ENCODE data around the gene UBE3C. TPM values are rescaled to one million over a fixed set of nuclear protein-coding genes. Genes with fewer than 3 reads are reported as not detected.
"Not testable (repeated sequence)": the region's sequence is repeated elsewhere in the genome, so short reads cannot be mapped to it uniquely, and the experiment has no call there.

UBE3C gene
- total and polyA plus RNA-seq, 10 donors, result 9.7 to 81.6 (median 59.1) TPM

DNA sequence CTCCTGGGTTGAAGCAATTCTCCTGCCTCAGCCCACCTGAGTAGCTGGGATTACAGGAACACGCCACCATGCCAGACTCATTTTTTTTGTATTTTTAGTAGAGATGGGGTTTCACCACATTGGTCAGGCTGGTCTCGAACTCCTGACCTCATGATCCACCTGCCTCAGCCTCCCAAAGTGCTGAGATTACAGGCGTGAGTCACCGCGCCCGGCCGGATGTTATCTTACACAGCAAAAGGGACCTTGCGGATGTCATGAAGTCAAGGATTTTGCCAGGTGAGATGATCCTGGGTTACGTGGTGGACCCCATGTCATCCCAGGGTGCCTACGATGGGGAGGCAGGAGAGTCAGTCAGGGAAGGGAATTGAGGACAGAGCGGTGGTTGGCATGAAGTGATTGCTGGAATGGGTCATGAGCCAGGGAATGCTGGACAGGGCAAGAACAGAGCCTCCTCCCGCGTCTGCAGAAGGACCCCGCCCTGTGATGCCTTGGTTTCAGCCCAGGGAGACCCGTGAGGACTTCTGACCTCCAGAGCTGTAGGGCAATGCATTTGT lies 8.7 kb upstream of the UBE3C start:
- 83 to 89% (median 84%) methylated on average over 15 of the region's 15 CpGs for WGBS, 5 donors
- H3K36me3 ChIP-seq, result no peaks in the 10 kb centered on the region
- H3K9me3 ChIP-seq, result no peaks in the 10 kb centered on the region
- H3K4me3 ChIP-seq, result no peak overlapping the region
- intact Hi-C loops (cut with DNase I; ENCODE audit: low total_unique reads), result no loop called here
- H3K4me1 ChIP-seq, result no peaks in the 10 kb centered on the region
- TF ChIP-seq POLR2A (IDR thresholded peaks at IDR 0.05) (no peak), POLR2AphosphoS5 (IDR thresholded peaks at IDR 0.05) (no peak)
- TF ChIP-seq, protein P1, sequence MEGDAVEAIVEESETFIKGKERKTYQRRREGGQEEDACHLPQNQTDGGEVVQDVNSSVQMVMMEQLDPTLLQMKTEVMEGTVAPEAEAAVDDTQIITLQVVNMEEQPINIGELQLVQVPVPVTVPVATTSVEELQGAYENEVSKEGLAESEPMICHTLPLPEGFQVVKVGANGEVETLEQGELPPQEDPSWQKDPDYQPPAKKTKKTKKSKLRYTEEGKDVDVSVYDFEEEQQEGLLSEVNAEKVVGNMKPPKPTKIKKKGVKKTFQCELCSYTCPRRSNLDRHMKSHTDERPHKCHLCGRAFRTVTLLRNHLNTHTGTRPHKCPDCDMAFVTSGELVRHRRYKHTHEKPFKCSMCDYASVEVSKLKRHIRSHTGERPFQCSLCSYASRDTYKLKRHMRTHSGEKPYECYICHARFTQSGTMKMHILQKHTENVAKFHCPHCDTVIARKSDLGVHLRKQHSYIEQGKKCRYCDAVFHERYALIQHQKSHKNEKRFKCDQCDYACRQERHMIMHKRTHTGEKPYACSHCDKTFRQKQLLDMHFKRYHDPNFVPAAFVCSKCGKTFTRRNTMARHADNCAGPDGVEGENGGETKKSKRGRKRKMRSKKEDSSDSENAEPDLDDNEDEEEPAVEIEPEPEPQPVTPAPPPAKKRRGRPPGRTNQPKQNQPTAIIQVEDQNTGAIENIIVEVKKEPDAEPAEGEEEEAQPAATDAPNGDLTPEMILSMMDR (IDR thresholded peaks at IDR 0.05 in 8 of 11, conservative IDR thresholded peaks at IDR 0.05 in 3 of 11), result no peak
- no peak overlapping the region for H3K27ac ChIP-seq
- DNase-seq, result no peak
- peaks cover 0 to 28% (median 0%) of the 10 kb centered on the region in 7 donors for H3K27me3 ChIP-seq (replicated peaks in 1 of 7)

DNA sequence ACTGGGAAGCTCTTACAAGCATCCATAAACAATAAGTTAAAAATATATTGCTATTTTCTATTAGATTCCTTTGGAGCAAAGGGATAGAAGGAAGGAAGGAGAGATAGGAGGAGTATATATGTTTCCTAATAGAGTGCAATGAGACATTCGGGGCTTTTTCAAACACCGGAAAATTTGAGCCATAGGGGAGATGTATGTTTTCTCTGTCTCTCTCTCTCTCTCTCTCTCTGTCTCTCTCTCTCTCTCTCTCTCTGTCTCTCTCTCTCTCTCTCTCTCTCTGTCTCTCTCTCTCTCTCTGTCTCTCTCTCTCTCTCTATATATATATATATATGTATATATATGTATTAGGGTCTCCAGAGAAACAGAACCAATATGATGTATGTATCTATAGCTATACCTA lies 7.9 kb upstream of the UBE3C start:
- peaks cover 0 to 28% (median 0%) of the 10 kb centered on the region in 7 donors for H3K27me3 ChIP-seq (replicated peaks in 1 of 7)
- 79 to 86% (median 84%) methylated on average over 2 of the region's 2 CpGs for WGBS, 5 donors
- DNase-seq; H3K4me1 ChIP-seq; H3K27ac ChIP-seq; H3K36me3 ChIP-seq; H3K4me3 ChIP-seq; intact Hi-C loops (cut with DNase I; ENCODE audit: low total_unique reads); H3K9me3 ChIP-seq: not testable (repeated sequence)

DNA sequence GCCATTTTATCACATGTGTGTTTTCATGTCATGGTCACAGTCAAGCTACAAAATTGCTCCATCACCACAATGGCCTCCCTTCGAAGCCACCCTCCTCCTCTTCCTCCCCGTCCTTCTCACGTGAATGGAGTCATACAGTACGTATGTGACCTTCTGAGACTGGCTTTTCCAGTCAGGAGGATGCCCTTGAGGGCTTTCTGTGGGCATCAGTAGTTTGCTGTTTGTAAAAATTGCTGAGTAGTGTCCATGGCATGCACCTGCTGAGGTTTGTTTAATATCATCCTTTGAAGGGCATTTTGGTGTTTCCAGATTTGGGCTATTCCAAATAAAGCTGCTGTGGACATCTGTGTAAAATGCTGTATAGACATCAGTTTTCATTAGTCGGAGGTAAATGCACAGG lies 5.9 kb upstream of the UBE3C start:
- intact Hi-C loops (cut with DNase I; ENCODE audit: low total_unique reads), result no loop called here
- Histone ChIP-seq H3K27ac (no peak overlapping the region), H3K36me3 (no peaks in the 10 kb centered on the region), H3K4me1 (peaks cover 0 to 11% (median 2%) of the 10 kb centered on the region in 6 donors), H3K27me3 (replicated peaks in 1 of 7) (peaks cover 0 to 28% (median 0%) of the 10 kb centered on the region in 7 donors), H3K9me3 (no peaks in the 10 kb centered on the region), H3K4me3 (no peak overlapping the region)
- DNase-seq, result no peak
- no peak for TF ChIP-seq POLR2A (IDR thresholded peaks at IDR 0.05)
- TF ChIP-seq, protein P1 (IDR thresholded peaks at IDR 0.05 in 8 of 11, conservative IDR thresholded peaks at IDR 0.05 in 3 of 11), result no peak
- TF ChIP-seq POLR2AphosphoS5 (IDR thresholded peaks at IDR 0.05), result no peak
- WGBS, 5 donors, result 71 to 88% (median 82%) methylated on average over 5 of the region's 5 CpGs

DNA sequence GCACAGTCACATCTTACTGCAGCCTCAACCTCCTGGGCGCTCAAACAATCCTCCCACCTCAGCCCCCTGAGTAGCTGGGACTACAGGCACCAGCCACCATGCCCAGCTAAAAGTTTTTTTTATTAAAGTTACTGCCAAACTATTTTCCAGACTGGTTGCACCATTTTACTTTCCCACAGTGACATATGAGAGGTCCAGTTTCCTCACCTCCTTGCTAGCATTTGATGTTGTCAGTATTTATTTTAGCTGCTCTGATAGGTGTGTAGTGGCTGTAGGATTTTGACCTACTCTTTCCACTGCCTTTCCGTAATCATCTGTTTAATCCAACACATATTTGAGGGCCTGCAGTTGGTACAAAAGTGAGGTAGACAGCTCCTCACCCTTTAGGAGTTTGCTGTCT lies 5.4 kb upstream of the UBE3C start:
- peaks cover 0 to 16% (median 6%) of the 10 kb centered on the region in 6 donors for H3K4me1 ChIP-seq
- TF ChIP-seq, protein P1 (IDR thresholded peaks at IDR 0.05 in 8 of 11, conservative IDR thresholded peaks at IDR 0.05 in 3 of 11), result no peak
- TF ChIP-seq POLR2AphosphoS5 (IDR thresholded peaks at IDR 0.05), result no peak
- no peak for TF ChIP-seq POLR2A (IDR thresholded peaks at IDR 0.05)
- no peak overlapping the region for H3K27ac ChIP-seq
- H3K9me3 ChIP-seq, result no peaks in the 10 kb centered on the region
- WGBS, 5 donors, result 85 to 99% (median 91%) methylated on average over 2 of the region's 2 CpGs
- no peak overlapping the region for H3K4me3 ChIP-seq
- no peaks in the 10 kb centered on the region for H3K36me3 ChIP-seq
- intact Hi-C loops (cut with DNase I; ENCODE audit: low total_unique reads), result no loop called here
- DNase-seq, result no peak
- H3K27me3 ChIP-seq (replicated peaks in 1 of 7), result peaks cover 0 to 28% (median 0%) of the 10 kb centered on the region in 7 donors

Measured in spleen (tissue), 11 donors.